A673 (cell line): ENCODE data around the gene ACBD3.

Experiments used
- CTCF ChIP-seq: fragments of 300-800, 200-600 bp; sonication (generic); conservative IDR thresholded peaks from 2 replicates; pipeline ENCODE4 v1.5.1; 2017; ENCODE audit warnings: low read depth, mild to moderate bottlenecking, antibody characterized with exemption, low read length, moderate library complexity, mixed read lengths
- EZH2 ChIP-seq: fragments of 200-600 bp; sonication (generic); IDR thresholded peaks from 2 replicates; pipeline ENCODE4 v1.6.1; 2017; ENCODE audit warnings: borderline replicate concordance, low read depth, mild to moderate bottlenecking, mixed read lengths, antibody characterized with exemption, low read length; ENCODE audit not compliant: poor library complexity, severe bottlenecking

GRCh38 chr1:226116673-226117072 is 69.9 kb downstream of the ACBD3 start:
- TF ChIP-seq EZH2 (no peak), CTCF (no peak)
